ENCODE data around the gene SPESP1.
"Not testable (repeated sequence)": the region's sequence is repeated elsewhere in the genome, so short reads cannot be mapped to it uniquely, and the experiment has no call there.

Gene SPESP1

DNA sequence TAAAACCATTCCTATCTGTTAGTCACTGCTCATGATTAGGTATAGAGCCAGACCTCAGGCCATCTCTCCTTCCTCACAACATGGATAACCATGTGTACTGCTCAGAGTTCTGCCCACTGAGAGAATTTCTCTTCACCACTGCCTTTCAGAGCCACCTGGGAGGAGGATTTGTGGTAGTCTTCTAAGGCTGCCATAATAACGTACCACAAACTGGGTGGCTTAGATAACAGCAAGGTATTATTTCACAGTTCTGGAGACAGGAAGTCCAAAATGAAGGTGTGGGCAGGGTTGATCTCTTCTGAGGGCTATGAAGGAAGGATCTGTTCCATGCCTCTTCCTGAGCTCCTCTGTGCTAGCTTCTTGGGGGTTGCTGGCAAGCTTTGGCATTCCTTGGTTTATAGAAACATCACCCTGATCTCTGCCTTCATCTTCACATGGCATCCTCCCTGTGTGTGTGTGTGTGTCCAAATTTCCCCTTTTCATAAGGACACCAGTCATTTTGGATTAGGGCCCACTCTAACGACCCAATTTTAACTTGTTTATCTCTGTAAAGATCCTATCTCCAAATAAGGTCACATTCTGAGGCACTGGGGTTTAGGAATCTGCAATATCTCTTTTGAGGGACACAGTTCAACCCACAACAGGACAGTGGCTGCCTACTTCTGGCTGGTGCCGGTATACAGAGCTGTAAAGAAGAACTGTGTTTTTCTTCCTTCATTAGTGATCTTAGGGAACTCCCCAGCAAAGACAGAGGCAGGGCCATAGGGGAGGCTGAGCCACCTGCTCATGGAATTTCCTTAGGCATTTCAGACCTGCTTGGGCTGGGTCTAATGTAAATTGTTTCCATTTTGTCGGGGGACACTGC is 42.1 kb downstream of the SPESP1 start:
- DNase-seq (ENCODE audit: low read depth in 1 of 2, low spot score in 1 of 2): no peak
- no peak for TF ChIP-seq JUND (IDR thresholded peaks at IDR 0.05; ENCODE audit: low read depth)
- in situ Hi-C loops (cut with HindIII; ENCODE audit: low pct_unique_long_range_greater_than_20kb, low sequenced_read_pairs): no loop called here

DNA sequence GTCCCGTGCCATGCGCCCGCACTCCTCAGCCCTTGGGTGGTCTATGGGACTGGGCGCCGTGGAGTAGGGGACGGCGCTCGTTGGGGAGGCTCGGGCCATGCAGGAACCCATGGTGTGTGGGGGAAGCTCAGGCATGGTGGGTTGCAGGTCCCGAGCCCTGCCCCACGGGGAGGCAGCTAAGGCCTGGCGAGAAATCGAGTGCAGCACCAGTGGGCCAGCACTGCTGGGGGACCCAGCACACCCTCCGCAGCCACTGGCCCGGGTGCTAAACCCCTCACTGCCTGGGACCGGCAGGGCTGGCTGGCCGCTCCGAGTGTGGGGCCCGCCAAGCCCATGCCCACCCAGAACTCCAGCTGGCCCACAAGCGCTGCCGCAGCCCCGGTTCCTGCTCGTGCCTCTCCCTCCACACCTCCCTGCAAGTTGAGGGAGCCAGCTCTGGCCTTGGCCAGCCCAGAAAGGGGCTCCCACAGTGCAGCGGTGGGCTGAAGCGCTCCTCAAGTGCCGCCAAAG is 45.4 kb downstream of the SPESP1 start:
- DNase-seq (ENCODE audit: low read depth in 1 of 2, low spot score in 1 of 2); in situ Hi-C loops (cut with HindIII; ENCODE audit: low pct_unique_long_range_greater_than_20kb, low sequenced_read_pairs): not testable (repeated sequence)

DNA sequence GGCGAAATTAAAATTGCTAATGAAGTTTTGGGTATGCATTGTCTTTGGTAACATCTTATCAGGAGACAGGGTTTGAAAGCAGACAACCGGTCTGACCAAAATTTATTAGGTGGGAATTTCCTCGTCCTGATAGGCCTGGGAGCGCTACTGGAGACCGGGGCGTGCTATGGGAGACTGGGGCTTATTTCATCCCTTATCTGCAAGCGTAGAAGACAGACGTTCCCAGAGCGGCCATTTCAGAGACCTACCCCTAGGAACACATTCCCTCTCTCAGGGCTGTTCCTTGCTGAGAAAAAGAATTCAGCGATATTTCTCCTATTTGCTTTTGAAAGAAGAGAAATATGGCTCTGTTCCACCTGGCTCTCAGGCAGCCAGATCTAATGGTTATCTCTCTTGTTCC is 47.1 kb downstream of the SPESP1 start:
- DNase-seq (ENCODE audit: low read depth in 1 of 2, low spot score in 1 of 2); in situ Hi-C loops (cut with HindIII; ENCODE audit: low pct_unique_long_range_greater_than_20kb, low sequenced_read_pairs): not testable (repeated sequence)

GRCh38 chr15:68979006-68979405 is 48.7 kb downstream of the SPESP1 start:
- no peak for DNase-seq (ENCODE audit: low read depth in 1 of 2, low spot score in 1 of 2)
- in situ Hi-C loops (cut with HindIII; ENCODE audit: low pct_unique_long_range_greater_than_20kb, low sequenced_read_pairs): no loop called here
- TF ChIP-seq JUND (IDR thresholded peaks at IDR 0.05; ENCODE audit: low read depth): no peak

DNA sequence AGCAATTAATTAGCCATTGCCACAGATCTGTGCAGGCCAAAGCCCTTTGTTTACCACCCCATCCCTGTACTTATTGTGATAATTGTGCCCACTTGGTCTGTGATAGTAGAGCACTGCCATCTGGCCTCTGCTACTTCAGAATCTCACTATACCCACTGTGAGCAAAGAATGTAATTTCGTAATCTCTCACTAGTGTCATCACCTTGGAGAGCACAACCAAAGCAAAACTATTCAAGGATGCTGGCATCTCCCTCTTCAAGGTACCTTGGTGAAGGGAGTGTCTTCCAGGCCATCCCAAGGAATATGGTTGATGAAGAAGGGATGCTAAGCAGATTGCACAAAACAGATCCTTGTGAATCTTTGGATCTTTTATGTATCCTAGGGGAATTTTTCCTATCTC is 49.5 kb downstream of the SPESP1 start:
- in situ Hi-C loops (cut with HindIII; ENCODE audit: low pct_unique_long_range_greater_than_20kb, low sequenced_read_pairs): no loop called here
- no peak for TF ChIP-seq JUND (IDR thresholded peaks at IDR 0.05; ENCODE audit: low read depth)

GRCh38 chr15:68980786-68981185 is 50.5 kb downstream of the SPESP1 start:
- DNase-seq (ENCODE audit: low read depth in 1 of 2, low spot score in 1 of 2): no peak
- no peak for TF ChIP-seq JUND (IDR thresholded peaks at IDR 0.05; ENCODE audit: low read depth)
- in situ Hi-C loops (cut with HindIII; ENCODE audit: low pct_unique_long_range_greater_than_20kb, low sequenced_read_pairs): no loop called here

More for the DNA sequence above, 49.5 kb downstream of the SPESP1 start:
- DNase-seq (ENCODE audit: low read depth in 1 of 2, low spot score in 1 of 2): no peak

DNA sequence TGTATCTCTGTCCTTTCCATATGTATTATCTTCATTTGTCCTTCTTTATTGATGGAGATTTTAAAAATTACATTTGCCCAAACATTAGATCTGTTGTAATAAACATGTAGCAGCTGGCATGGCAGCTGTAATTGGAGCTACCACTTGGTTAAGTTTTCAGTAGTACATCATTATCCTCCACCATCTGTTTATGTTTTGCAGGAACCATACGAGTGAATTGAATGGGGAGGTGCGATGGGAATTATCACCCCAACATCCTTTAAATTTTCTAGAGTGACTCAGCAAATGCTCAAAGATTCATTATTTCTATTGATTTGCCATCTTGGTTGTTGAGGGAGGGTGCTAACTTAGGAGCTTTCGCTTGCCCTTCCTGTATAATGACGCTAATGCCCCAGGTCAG is 51.6 kb downstream of the SPESP1 start:
- no peak for DNase-seq (ENCODE audit: low read depth in 1 of 2, low spot score in 1 of 2)
- no peak for TF ChIP-seq JUND (IDR thresholded peaks at IDR 0.05; ENCODE audit: low read depth)
- in situ Hi-C loops (cut with HindIII; ENCODE audit: low pct_unique_long_range_greater_than_20kb, low sequenced_read_pairs): no loop called here

DNA sequence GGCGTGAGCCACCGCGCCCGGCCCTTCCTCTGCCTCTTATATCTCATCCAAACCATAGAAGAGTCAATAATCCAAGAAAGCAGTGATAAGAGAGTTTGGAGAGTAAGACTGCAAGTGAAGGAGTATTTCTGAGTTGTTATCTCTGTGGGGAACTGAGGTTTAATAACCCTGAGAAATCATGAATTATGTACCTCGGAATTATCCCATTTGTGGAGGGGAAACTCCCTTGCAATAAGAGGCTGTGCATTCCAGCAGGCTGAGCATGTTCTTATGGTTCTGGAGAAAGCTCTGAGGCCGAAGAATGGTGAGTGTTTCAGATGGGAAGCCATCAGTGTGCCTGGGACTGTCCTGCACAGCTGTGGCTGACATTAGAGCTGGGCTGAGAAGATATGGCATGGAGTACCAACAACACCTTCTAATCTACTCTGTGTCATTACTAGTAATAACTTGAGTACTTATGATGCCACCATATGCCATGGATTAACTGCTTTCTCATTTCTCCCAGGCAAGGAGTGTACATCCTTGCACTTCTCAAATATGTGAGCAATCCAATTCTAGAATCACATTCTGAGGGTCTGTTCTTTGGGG is 52.7 kb downstream of the SPESP1 start:
- in situ Hi-C loops (cut with HindIII; ENCODE audit: low pct_unique_long_range_greater_than_20kb, low sequenced_read_pairs): no loop called here
- no peak for DNase-seq (ENCODE audit: low read depth in 1 of 2, low spot score in 1 of 2)
- TF ChIP-seq JUND (IDR thresholded peaks at IDR 0.05; ENCODE audit: low read depth): no peak

GRCh38 chr15:68983961-68984481 is 53.7 kb downstream of the SPESP1 start:
- DNase-seq (ENCODE audit: low read depth in 1 of 2, low spot score in 1 of 2): no peak
- TF ChIP-seq JUND (IDR thresholded peaks at IDR 0.05; ENCODE audit: low read depth): no peak
- in situ Hi-C loops (cut with HindIII; ENCODE audit: low pct_unique_long_range_greater_than_20kb, low sequenced_read_pairs): no loop called here

DNA sequence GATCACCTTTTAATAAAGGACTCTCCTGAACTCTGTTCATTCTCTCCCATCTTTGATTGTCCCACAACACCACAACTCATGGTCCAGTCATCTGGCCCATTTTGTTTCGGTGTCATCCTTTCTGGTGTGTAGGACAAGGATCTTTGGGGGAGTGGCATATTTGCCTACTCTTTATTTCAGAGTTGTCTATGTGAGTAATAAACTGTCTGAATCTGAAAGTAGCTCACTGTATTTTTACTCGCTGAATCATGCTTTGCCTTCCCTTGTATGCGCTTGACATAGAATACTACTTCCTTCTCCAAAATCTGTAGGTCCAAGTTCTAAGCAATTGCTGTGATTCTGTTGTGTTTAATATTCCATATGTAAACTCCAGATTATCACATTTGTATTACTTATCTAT is 54.3 kb downstream of the SPESP1 start:
- in situ Hi-C loops (cut with HindIII; ENCODE audit: low pct_unique_long_range_greater_than_20kb, low sequenced_read_pairs): no loop called here
- DNase-seq (ENCODE audit: low read depth in 1 of 2, low spot score in 1 of 2): no peak

GRCh38 chr15:68985361-68985891 is 55.1 kb downstream of the SPESP1 start:
- no peak for TF ChIP-seq JUND (IDR thresholded peaks at IDR 0.05; ENCODE audit: low read depth)
- in situ Hi-C loops (cut with HindIII; ENCODE audit: low pct_unique_long_range_greater_than_20kb, low sequenced_read_pairs): no loop called here
- DNase-seq (ENCODE audit: low read depth in 1 of 2, low spot score in 1 of 2): no peak

More for the DNA sequence above, 54.3 kb downstream of the SPESP1 start:
- no peak for TF ChIP-seq JUND (IDR thresholded peaks at IDR 0.05; ENCODE audit: low read depth)

GRCh38 chr15:68986322-68986721 is 56.0 kb downstream of the SPESP1 start:
- TF ChIP-seq JUND (IDR thresholded peaks at IDR 0.05; ENCODE audit: low read depth): no peak
- DNase-seq (ENCODE audit: low read depth in 1 of 2, low spot score in 1 of 2): no peak
- in situ Hi-C loops (cut with HindIII; ENCODE audit: low pct_unique_long_range_greater_than_20kb, low sequenced_read_pairs): no loop called here

GRCh38 chr15:68987120-68987519 is 56.8 kb downstream of the SPESP1 start:
- in situ Hi-C loops (cut with HindIII; ENCODE audit: low pct_unique_long_range_greater_than_20kb, low sequenced_read_pairs): no loop called here
- TF ChIP-seq JUND (IDR thresholded peaks at IDR 0.05; ENCODE audit: low read depth): no peak
- no peak for DNase-seq (ENCODE audit: low read depth in 1 of 2, low spot score in 1 of 2)

All from T47D (cell line).